IMR-90 (cell line): ENCODE measurements around the gene INPP5A.

ENCODE experiments used
- BHLHE40 ChIP-seq: fragments of 150-350 bp; IDR thresholded peaks from 2 replicates; pipeline ENCODE4 v1.6.1; 2016; ENCODE audit warnings: mild to moderate bottlenecking, low read depth, low read length
- CHD1 ChIP-seq: IDR thresholded peaks from 2 replicates; pipeline ENCODE4 v1.6.1; 2012; ENCODE audit warnings: low read depth, low read length, improper control_type of control experiment
- CTCF ChIP-seq: conservative IDR thresholded peaks from 2 replicates; pipeline ENCODE4 v1.5.1; 2012; ENCODE audit warnings: mild to moderate bottlenecking, low read depth, low read length, improper control_type of control experiment
- MAFK ChIP-seq: IDR thresholded peaks from 2 replicates; pipeline ENCODE4 v1.6.1; 2012; ENCODE audit warnings: low read depth, low read length, improper control_type of control experiment
- NFE2L2 ChIP-seq: fragments of 150-350 bp; IDR thresholded peaks from 2 replicates; pipeline ENCODE4 v1.6.1; 2016; ENCODE audit warnings: low read depth, mild to moderate bottlenecking, low read length
- POLR2A ChIP-seq: IDR thresholded peaks from 2 replicates; pipeline ENCODE4 v1.6.1; 2012; ENCODE audit warnings: mild to moderate bottlenecking, low read depth, low read length
- RAD21 ChIP-seq: IDR thresholded peaks from 2 replicates; pipeline ENCODE4 v1.6.1; 2012; ENCODE audit warnings: low read length, improper control_type of control experiment
- RCOR1 ChIP-seq: IDR thresholded peaks from 2 replicates; pipeline ENCODE4 v1.6.1; 2012; ENCODE audit warnings: mild to moderate bottlenecking, low read length, improper control_type of control experiment; ENCODE audit not compliant: insufficient replicate concordance
- RFX5 ChIP-seq: IDR thresholded peaks from 2 replicates; pipeline ENCODE4 v1.8.0; 2012; ENCODE audit warnings: low read depth, mild to moderate bottlenecking, low read length, moderate library complexity
- USF2 ChIP-seq: fragments of 150-350 bp; IDR thresholded peaks from 2 replicates; pipeline ENCODE4 v1.6.1; 2017; ENCODE audit warnings: mild to moderate bottlenecking, antibody characterized with exemption, low read length, low read depth

GRCh38 chr10:132757171-132757570, 219.6 kb downstream of the INPP5A start:
- TF ChIP-seq CTCF = no peak
- no peak for TF ChIP-seq POLR2A
- TF ChIP-seq USF2 = no peak
- TF ChIP-seq RFX5 = no peak
- no peak for TF ChIP-seq MAFK
- no peak for TF ChIP-seq BHLHE40
- no peak for TF ChIP-seq CHD1
- TF ChIP-seq RAD21 = no peak
- TF ChIP-seq RCOR1 = no peak
- no peak for TF ChIP-seq NFE2L2
